Epidermal melanocyte (primary cell): ENCODE data around the gene RNF14.
"Not testable (repeated sequence)": the region's sequence is repeated elsewhere in the genome, so short reads cannot be mapped to it uniquely, and the experiment has no call there.

Source experiments
- DNase-seq: peaks from one replicate; pipeline ENCODE4 v3.0.0; 2011; ENCODE audit warnings: low spot score; ENCODE audit not compliant: insufficient read length

Gene RNF14, protein sequence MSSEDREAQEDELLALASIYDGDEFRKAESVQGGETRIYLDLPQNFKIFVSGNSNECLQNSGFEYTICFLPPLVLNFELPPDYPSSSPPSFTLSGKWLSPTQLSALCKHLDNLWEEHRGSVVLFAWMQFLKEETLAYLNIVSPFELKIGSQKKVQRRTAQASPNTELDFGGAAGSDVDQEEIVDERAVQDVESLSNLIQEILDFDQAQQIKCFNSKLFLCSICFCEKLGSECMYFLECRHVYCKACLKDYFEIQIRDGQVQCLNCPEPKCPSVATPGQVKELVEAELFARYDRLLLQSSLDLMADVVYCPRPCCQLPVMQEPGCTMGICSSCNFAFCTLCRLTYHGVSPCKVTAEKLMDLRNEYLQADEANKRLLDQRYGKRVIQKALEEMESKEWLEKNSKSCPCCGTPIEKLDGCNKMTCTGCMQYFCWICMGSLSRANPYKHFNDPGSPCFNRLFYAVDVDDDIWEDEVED

DNA sequence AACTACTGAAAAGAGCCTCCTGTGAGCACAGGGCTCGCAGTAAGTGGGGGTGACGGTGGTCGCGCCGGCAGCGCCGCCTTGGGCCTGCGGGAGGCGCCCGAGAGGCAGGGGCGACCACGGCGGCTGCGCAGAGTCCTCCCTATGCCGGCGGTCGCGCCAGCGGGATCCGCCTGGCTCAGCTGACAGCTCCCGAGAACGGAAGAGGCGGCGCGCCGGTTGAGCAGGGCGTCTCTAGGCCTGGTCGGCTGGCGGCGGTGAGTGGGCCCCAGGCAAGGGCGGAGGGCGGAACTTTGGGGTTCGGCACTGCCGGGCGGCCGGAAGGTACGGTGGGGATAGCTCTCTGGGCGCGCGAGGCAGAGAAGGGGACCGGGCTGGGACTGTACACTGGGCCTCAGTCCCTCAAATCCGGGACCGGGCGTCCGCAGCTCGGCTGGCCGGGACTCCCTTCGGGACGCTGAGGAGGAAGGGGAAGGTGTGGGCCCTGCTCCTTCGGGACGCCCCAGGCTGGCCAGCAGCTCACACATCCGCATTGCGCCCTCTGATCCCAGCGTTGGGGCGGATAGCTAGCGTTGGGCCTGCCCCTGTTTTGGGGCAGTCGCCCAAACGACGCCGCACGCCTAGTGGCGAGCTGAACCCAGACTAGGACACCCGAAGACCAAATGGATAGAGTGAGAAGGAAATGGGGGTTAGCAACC, at the start of gene RNF14:
TSS of gene RNF14 (plus strand) at position 192 of the 695 bp plus-strand sequence. CDS start 4,484 bp downstream, outside the sequence.
- peak; percentile 79 for DNase-seq

DNA sequence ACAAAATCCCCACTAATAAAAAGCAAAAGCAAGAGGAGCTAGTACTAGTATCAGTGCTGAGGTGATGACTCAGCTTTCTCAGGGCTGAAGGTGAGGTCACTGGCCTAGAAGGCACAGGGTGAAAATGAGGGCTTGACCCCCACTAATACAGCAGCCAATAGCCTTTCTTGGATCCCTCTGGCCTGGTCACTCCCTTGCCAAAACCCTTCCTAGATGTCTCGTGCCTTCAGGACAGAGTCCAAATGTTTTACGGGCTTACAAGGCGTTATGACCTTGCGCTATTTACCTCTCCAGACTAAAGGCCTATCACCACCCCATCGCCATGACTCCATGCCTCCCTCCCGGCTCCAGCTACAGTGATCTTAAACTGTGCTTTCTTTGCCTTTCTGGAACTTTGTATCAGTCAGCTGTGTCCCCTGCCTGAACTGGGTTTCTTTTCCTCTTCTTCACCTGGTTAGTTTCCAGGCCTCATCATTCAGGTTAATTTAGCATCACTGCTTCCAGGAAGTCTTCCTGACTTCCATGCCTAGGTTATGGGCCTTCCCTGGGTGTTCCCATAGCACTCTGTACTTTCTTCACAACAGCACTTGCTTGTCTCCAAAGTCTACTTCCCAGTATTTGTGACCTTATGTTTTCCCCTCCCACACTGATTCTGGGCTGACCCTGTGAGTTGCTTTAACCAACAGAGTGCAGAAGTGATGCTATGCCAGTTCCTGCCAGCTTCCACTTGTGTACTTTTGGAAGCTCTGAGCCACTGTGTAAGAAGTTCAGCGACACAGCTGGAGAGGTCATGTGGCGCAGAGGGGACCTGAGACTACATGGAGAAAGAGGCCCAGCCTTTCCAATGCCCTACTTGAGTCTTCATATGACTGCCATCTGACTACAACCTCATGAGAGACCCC, 49.4 kb upstream of the RNF14 start:
- no peak for DNase-seq

DNA sequence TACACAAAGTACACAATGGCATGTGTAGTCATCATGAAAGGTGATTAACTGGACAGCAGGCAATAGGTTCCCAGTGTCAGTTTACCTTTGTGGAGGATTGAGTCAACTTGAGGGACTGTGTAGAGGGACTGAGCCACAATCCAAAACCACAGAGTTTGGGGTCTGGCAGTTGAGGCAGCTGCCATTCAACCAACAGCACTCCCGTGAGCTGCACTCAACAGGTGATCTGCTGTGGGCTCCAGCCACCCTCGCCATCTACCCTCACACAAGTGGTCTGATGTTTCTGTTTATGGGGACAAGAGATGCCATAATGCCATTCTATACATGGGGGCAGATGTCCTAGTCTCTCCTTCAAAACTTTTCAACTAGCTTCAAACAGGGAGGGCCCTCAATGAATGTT, 48.1 kb upstream of the RNF14 start:
- DNase-seq = no peak

DNA sequence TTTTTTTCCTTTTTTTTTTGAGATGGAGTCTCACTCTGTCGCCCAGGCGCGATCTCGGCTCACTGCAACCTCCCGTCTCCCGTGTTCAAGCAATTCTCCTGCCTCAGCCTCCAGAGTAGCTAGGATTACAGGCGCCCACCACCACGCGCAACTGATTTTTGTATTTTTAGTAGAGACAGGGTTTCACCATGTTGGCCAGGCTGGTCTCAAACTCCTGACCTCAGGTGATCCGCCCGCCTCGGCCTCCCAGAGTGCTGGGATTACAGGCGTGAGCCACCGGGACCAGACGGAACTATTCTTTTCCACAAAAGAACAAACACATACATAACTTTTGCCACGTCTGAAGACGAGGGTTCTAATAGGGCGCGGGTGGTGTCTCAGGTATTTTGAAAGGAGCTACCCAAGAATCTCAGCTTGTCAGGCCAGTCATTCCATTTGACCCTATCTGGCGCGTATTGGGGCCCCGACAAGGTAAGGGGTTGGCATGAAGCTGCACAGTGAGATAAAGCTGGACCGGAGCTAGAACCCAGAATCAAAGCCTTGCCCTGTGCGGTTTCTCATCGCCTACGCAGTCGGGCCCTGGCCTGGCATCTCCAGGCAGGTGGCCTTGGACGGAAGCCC, 46.0 kb upstream of the RNF14 start:
- not testable (repeated sequence) for DNase-seq

DNA sequence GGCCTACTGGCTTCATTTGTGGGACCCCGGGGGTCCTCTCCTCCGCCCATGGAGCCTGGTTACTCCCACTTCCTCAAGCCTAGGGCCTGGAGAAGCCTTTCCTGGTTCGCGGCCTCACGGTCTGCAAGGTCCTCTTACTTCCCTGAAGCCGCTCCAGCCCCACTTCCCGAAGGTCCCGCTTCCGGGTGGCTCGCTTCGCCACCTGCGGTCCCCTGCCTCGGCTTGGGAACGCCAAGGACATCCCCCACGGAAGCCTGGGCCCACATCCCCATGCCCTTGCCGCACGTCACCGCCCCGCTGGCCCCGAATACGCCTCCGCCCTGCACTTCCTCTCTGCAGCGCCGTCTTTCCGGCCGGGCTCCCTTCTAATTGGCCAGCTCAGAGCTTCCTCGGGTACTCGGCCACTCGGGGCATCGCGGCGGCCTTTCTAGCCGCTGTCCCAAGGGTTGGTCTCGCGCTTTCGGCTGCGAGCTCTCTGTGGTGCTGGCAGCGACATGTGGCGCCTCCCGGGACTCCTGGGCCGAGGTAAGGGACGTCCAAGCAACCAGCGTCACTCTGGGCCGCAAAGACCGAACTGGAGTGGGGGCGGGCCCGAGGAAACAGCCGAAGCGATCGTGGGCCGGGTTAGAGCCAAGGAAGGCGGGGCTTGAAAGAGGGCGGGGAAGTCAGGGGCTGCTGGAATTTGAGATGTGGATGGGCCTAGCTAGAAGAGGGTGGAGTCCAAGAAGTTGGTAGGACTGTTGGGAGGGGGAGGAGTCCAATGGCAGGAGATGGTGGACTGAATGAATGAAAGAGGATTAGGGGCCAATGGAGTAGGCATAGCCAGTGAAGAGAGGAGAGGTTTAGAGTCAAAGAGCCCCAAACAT, 45.2 kb upstream of the RNF14 start, which contains the start of gene DELE1:
TSS of gene DELE1 (plus strand) at position 424 of the 866 bp plus-strand sequence. CDS start at position 495, 71 bp downstream.
- DNase-seq = peak; percentile 92

DNA sequence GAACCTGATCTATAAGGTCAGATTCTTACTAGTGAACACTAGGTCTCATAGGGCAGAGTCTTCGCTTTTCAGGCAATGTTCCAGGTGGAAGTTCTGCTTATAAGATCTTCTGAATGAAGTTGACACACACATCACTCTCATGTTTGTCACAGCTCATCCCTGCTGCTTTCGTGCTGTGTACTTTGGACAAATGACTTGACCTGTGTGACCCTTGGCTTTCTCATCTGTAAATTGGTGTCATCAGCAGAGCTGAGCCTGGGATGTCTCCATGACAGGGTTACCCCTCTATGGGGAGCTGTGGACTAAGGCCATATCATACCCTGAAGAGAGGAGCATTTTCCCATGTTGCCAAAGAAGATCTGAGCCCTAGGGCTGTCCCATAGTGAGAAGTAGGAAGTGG, 42.5 kb upstream of the RNF14 start:
- no peak for DNase-seq

DNA sequence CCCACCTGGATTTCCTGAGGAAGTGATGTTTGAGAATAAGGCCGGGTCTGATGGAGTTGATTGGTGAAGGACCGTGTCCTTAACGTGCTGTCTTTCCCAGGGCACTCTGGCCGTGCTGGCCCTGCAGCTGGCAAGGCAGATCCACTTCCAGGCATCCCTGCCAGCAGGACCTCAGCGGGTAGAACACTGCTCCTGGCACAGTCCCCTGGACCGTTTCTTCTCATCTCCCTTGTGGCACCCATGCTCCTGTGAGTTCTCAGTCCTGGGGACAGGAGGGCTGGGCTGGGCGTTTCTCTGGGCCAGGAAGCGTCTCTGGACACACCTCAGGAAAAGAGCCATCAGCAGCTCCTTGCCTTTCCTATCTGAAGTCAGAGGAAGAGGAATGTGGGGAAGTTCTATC, 40.9 kb upstream of the RNF14 start:
- DNase-seq = no peak

DNA sequence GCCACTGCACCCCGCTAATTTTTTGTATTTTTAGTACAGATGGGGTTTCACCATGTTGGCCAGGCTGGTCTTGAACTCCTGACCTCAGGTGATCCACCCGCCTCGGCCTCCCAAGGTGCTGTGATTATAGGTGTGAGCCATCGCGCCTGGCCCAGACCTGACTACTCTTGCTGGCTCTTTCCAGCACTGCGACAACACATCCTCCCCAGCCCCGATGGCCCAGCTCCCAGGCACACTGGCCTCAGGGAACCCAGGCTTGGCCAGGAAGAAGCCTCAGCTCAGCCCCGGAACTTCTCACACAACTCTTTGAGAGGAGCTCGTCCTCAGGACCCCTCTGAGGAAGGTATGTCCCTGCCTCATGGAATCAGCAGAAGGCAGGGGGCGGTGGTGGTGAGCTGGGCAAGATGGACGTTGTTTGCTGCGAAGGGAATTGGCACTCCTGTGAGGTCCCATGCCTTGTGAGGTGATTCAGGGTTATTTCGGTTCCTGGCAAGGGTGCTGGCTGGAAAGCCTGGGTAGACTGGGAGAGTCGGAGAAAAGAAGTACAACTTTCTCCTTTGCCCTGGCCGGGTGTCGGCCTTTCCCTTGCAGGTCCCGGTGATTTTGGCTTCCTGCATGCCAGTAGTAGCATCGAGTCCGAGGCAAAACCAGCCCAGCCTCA, 39.4 kb upstream of the RNF14 start:
- DNase-seq = no peak

DNA sequence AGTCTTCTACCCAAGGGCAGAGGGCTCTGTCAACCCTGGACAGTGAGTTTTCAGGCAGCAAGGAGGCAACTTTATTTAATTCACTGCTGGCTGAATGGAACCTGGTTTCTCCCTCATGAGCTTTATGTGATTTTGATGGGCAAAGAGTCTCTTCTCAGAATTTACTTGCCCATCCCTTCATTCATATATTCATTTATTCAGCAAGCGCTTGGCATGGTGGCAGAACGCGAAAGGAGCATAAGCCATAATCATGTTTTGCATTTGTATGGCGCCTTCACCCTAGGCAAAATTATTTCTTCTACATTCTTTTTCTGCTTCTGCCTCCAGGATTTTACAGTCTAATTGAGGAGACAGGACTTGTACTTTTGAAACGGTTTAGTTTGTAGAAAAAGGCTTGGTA, 37.2 kb upstream of the RNF14 start:
- DNase-seq = no peak

DNA sequence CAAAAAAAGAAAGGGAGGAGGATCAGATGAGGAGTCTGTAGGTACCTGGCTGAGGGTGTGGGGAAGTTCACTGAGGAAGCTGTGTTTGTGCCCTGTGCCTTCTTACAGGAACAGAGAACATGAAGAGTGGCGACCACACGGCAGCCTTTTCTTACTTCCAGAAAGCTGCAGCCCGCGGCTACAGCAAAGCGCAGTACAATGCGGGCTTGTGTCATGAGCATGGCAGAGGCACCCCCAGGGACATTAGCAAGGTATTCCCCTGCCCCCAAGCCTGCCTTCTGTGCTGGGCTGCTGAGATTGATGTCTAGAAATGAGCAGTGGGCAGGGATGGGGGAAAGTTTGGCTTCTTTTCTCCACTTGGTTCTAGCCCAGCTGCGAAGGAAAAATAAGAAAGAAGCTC, 35.8 kb upstream of the RNF14 start:
- no peak for DNase-seq

DNA sequence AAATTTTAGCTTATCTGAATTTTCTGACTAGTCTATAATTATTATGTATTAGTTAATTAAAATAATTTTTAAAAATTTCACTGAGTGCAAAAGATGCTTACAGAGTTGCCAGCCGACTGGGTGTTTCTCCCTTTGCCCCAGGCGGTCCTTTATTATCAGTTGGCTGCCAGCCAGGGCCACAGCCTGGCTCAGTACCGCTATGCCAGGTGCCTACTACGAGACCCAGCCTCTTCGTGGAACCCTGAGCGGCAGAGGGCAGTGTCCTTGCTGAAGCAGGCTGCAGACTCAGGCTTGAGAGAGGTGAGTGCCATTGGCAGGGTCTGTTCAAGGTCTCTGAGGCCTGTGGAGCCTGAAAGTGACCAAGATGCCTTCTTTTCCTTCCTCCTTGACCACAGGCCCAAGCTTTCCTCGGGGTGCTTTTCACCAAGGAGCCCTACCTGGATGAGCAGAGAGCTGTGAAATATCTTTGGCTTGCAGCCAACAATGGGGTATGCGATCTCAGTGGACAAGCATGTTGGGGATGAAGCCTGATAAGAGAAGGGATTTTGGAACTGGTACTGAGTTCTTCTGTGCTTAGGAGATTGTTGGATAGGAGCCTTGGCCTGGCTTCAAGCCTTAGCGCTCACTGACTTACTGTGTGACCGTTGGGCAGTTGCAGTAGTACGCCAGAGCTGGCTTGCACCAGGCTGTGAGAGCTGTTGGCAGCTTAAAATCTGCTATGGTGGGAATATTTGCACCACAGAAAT, 34.6 kb upstream of the RNF14 start:
- DNase-seq = no peak

DNA sequence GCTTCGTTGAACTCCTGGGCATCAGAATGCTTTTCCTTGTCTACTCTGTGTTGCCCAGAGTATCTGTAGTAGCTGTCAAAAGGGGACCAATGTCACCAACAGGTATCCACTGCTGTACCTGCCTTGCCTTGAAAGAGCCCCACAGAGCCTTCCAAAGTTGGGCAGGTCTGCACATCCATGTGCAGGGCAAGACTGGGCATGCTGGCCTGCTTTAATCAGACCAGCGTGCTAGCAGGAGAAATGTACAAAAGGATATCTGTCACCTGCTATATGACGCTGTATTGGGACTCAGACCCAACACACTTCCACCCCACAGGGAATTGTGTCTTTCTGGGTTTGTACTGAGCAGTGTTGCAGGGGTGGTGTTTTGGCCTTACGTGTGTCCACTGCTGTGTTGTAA, 33.4 kb upstream of the RNF14 start:
- no peak for DNase-seq

DNA sequence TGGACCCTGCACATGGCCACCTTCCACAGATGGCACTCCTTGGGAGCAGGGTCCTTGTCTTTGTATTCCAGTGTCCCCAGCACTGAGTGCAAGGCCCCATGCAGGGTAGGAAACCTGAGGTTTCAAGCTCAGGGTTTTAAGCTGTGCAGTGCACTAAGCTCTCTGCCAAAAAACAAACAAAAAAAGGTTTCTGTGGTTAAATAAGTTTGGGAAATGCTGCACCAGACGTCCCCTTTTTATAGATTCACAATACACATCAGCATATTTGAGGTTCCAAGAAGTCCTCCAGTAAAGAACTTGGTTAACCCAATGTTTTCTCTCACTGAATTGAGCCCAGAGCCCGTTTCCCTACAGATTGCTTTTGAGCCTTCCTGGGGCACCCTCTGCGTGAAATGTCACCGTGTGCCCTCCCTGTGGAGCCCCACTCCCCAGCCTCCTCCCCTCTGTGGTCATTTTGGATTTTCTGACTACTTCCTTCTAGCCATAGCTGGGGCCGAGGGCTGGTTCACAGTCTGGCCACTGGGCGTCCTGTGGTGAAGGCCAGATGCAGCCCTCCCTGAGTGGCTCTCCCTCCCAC, 28.1 kb upstream of the RNF14 start:
- DNase-seq = no peak

DNA sequence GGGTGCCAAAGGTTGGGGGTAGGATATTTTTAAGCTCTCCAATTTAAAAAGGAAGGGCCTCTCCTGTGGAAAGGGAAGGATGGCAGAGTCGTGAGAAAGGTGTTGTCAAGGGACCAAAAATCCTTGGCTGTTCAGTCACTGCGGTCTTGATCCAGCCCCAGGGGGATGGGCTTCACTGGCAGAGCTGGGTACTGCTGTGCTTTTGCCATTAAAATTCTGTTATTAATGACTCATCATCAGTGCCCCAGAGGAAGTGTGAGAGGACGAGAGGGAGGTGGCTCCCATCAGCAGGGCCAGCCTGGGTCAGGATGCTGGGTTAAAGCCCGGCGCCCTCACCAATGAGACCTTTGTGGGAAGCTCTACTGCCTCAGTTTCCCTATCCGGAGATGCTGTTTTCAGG, 27.6 kb upstream of the RNF14 start:
- DNase-seq = no peak

DNA sequence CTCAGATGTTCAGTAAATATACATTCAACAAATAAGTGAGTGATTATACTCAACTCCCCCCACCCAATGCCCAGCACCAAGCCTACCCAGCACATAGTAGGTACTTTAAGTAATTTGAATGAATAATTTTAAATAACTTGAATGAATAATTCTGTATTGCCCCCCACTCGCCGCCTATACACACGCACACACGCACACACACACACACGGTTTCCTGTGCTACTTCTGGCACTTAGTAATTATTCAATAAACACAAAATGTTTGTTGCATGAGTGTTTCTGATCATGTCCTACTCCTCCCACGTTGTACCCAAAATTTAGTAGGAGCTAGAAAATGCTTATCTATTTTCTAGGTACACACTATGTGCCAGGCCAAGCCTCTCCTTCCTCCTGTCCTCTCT, 27.1 kb upstream of the RNF14 start:
- no peak for DNase-seq

DNA sequence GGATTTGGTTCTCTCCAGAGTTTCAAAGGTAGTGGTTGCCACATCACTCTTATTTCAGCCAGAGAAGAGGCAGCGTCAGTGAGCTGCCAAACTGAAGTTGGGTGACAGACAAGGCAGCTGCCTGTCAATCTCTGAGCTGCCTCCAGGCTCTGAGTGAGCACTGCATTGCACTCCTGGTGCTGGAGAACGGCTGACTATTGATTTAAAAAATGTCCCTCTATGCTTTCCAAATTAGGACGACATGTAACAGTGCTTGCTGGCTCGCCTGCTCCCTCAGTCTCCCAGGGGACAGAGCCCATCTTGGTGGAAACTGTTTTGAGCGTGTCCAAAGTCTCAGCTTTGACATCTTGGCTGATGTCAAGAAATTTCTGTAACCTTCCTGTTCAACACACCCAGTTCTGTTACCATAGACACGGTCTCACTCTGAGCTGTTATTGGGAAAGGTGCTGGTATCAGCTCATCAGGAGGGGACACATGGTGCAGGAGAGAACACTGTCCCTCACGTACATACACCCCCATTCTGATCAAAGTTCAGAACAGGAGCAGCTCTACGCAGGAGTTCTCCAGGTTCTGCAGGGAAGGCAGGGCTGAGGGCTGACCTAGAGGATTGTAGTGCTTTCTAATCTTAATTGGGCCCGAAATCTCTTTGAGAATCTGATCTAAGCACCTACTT, 26.6 kb upstream of the RNF14 start:
- DNase-seq = no peak

DNA sequence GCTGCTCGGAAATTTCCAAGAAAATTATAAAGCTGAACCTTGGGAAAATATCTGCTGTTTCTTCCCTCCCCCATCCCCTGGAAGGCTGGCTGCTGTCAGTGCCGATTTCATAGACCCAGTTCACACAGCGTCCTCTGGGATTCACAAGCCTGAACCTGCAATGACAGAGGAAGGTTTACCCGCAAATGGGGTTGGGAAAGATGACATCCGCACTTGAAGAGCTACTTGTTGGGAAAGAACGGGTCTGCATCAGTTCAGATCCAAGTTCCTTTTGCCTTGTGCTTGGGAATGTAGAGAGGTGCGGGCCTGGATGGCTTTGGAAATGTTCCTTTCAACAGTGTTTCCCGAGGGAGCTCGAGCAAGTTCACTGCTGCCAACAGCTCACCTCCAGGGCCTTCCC, 24.8 kb upstream of the RNF14 start:
- no peak for DNase-seq

DNA sequence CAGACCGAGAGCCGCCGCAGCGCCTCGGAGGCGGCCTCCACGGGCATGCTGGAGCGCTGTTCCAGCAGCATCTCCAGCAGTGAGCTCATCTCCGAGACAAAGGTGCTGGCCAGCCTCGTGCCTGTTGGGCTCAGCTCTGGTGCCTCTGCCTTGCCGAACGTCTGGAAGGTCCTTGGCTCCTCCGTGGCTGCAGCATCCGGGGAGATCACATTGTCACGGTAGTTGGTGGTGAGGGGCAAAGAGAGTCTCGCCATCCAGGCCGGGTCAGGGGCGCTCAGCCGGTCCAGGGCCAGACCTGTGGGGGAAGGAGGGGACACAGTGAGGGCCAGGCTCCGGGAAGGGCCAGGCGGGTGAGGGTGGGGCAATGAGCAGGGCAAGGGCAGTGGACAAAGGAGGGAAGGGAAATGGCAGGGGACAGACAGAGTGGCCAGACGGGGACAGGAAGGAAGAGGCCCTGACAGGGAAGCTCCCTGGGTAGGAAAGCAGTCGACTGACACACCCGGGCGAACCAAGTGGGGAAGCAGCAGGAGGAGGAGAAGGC, 23.3 kb upstream of the RNF14 start:
- no peak for DNase-seq
